Ascending aorta (tissue), 2 donors: Measurements from ENCODE around the gene KIF1A. TPM values are rescaled to one million over a fixed set of nuclear protein-coding genes. Genes with fewer than 3 reads are reported as not detected.
"Not testable (repeated sequence)": the region's sequence is repeated elsewhere in the genome, so short reads cannot be mapped to it uniquely, and the experiment has no call there.

ENCODE experiments used
- DNase-seq, 2 donors: peaks; one replicate each; pipeline ENCODE4 v3.0.0-alpha.2; 2019; ENCODE audit warnings: low spot score in 2 of 2
- H3K27ac ChIP-seq, 2 donors: fragments of 200-600 bp; sonication (generic); one replicate each; pipeline ENCODE4 v1.5.1; 2016 to 2017; ENCODE audit warnings: mild to moderate bottlenecking in 1 of 2
- H3K27me3 ChIP-seq: fragments of 200-600 bp; sonication (generic); one replicate; pipeline ENCODE4 v1.5.1; 2017
- H3K36me3 ChIP-seq, 2 donors: fragments of 200-600 bp; sonication (generic); one replicate each; pipeline ENCODE4 v1.5.1; 2016
- H3K4me1 ChIP-seq, 2 donors: fragments of 200-600 bp; sonication (generic); one replicate each; pipeline ENCODE4 v1.5.1; 2016 to 2017; ENCODE audit warnings: mild to moderate bottlenecking in 1 of 2
- H3K4me3 ChIP-seq, 2 donors: fragments of 200-600 bp; sonication (generic); one replicate each; pipeline ENCODE4 v1.5.1; 2016 to 2017; ENCODE audit warnings: mild to moderate bottlenecking in 1 of 2
- H3K9me3 ChIP-seq, 2 donors: fragments of 200-600 bp; sonication (generic); one replicate each; pipeline ENCODE4 v1.5.1; 2016
- CTCF ChIP-seq, 3 experiments: fragments of 200-600 bp in 2 of 3; fragments of 450-650 bp in 1 of 3; sonication (generic) in 2 of 3; IDR thresholded peaks; one replicate each; pipeline ENCODE4 v1.5.1; 2016 to 2019; ENCODE audit warnings: antibody characterized with exemption in 3 of 3, mild to moderate bottlenecking in 1 of 3, moderate library complexity in 1 of 3
- intact Hi-C: fragments of 100-400 bp; cut with DNase I; formaldehyde crosslinking; loops from one replicate; pipeline ENCODE4 v1.15.1; 2023
- total RNA-seq: library from RNA; depleted of rRNA; stranded (reverse); fragments of >200 nt; gene quantifications from one replicate; pipeline ENCODE4 v1.1.0, GENCODE V29; 2016

KIF1A gene
- total RNA-seq, 1 donor from 2014 or later: 0.11 TPM

GRCh38 chr2:240782886-240783818 lies 36.9 kb downstream of the KIF1A start:
- H3K4me1 ChIP-seq: no peaks in the 10 kb centered on the region
- no peak overlapping the region for H3K27ac ChIP-seq
- H3K36me3 ChIP-seq: no peaks in the 10 kb centered on the region
- H3K9me3 ChIP-seq: no peaks in the 10 kb centered on the region
- no peak for DNase-seq
- intact Hi-C loops: no loop called here
- no peak for TF ChIP-seq CTCF (IDR thresholded peaks at IDR 0.05)
- no peak overlapping the region for H3K4me3 ChIP-seq
- H3K27me3 ChIP-seq: no peaks in the 10 kb centered on the region

GRCh38 chr2:240782221-240782885 lies 37.7 kb downstream of the KIF1A start:
- H3K4me1 ChIP-seq: no peaks in the 10 kb centered on the region
- H3K4me3 ChIP-seq: no peak overlapping the region
- no peaks in the 10 kb centered on the region for H3K9me3 ChIP-seq
- H3K27me3 ChIP-seq: no peaks in the 10 kb centered on the region
- H3K27ac ChIP-seq: no peak overlapping the region
- TF ChIP-seq CTCF (IDR thresholded peaks at IDR 0.05): no peak
- DNase-seq: no peak
- intact Hi-C loops: no loop called here
- H3K36me3 ChIP-seq: no peaks in the 10 kb centered on the region

GRCh38 chr2:240781471-240782220 lies 38.4 kb downstream of the KIF1A start:
- no peak for TF ChIP-seq CTCF (IDR thresholded peaks at IDR 0.05)
- H3K4me3 ChIP-seq: no peak overlapping the region
- no peaks in the 10 kb centered on the region for H3K9me3 ChIP-seq
- no peaks in the 10 kb centered on the region for H3K36me3 ChIP-seq
- H3K4me1 ChIP-seq: no peaks in the 10 kb centered on the region
- H3K27ac ChIP-seq: no peak overlapping the region
- intact Hi-C loops: no loop called here
- no peaks in the 10 kb centered on the region for H3K27me3 ChIP-seq
- DNase-seq: no peak

GRCh38 chr2:240780023-240780700 lies 39.9 kb downstream of the KIF1A start:
- TF ChIP-seq CTCF (IDR thresholded peaks at IDR 0.05): no peak
- Histone ChIP-seq H3K4me3 (no peak overlapping the region), H3K27me3 (no peaks in the 10 kb centered on the region), H3K4me1 (no peaks in the 10 kb centered on the region), H3K36me3 (no peaks in the 10 kb centered on the region), H3K9me3 (no peaks in the 10 kb centered on the region), H3K27ac (no peak overlapping the region)
- intact Hi-C loops: no loop called here
- no peak for DNase-seq

- intact Hi-C loops, H3K4me1 ChIP-seq, H3K27ac ChIP-seq, H3K27me3 ChIP-seq, H3K36me3 ChIP-seq, DNase-seq, H3K9me3 ChIP-seq, H3K4me3 ChIP-seq: not testable (repeated sequence)
Measured at GRCh38 chr2:240779250-240779832, 40.7 kb downstream of the KIF1A start.
